GM12865 (cell line): Measurements from ENCODE around the gene DAP3.
"Not testable (repeated sequence)": the region's sequence is repeated elsewhere in the genome, so short reads cannot be mapped to it uniquely, and the experiment has no call there.

ENCODE experiments used
- DNase-seq: peaks from one replicate; pipeline ENCODE4 v3.0.0; 2010; ENCODE audit warnings: low read depth
- H3K4me3 ChIP-seq: 2 replicates; pipeline ENCODE4 v1.5.1; 2011; ENCODE audit warnings: mild to moderate bottlenecking, low read depth, low read length, control low read depth
- CTCF ChIP-seq: IDR thresholded peaks from 2 replicates; pipeline ENCODE4 v1.5.1; 2011; ENCODE audit warnings: low read length, control low read depth, low read depth, inconsistent platforms; ENCODE audit not compliant: insufficient read depth; ENCODE audit errors: missing control alignments

Gene DAP3

GRCh38 chr1:155740995-155741394 lies 52.1 kb downstream of the DAP3 start:
- no peak overlapping the region for H3K4me3 ChIP-seq
- DNase-seq = no peak
- TF ChIP-seq CTCF = no peak

DNA sequence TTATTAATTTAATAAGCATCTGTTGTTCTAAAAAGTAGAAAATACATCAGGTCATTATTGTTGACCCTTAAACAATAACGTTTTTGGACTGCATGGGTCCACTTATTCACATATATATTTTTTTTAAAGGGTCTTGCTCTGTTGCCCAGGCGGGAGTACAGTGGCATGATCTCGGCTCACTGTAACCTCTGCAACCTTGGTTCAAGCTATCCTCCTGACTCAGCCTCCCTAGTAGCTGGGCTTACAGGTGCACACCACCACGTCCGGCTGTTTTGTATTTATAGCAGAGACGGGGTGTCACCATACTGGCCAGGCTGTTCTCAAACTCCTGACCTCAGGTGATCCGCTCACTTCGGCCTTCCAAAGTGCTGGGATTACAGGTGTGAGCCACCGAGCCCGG lies 53.0 kb downstream of the DAP3 start:
- DNase-seq = no peak
- H3K4me3 ChIP-seq = no peak overlapping the region
- no peak for TF ChIP-seq CTCF

DNA sequence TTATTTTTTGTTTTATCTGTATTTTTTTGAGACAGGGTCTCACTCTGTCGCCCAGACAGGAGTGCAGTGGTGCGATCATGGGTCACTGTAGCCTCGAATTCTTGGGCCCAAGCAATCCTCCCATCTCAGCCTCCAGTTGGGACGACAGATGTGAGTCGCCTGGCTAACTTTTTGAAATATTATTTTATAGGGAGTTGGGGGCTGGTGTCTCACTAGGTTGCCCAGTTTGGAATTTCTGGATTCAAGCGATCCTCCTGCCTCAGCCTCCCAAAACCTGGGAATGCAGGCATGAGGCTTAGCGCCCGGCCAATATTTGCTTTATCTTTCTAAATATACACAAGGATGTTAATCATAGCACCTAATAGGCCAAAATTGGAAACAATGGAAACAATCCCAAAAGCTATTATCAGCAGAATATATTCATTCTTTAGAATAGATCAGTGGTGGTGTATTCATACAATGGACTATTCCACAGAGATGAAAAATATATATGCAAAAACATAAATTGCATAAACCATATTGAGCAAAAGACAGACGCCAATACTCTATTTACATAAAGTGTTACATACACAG lies 55.9 kb downstream of the DAP3 start:
- no peak for TF ChIP-seq CTCF
- no peak for DNase-seq
- H3K4me3 ChIP-seq = peak overlapping the region; percentile 84

- peak overlapping the region; percentile 84 for H3K4me3 ChIP-seq
- peak; percentile 99 for DNase-seq
Observed at GRCh38 chr1:155745284-155746228, 56.7 kb downstream of the DAP3 start.

DNA sequence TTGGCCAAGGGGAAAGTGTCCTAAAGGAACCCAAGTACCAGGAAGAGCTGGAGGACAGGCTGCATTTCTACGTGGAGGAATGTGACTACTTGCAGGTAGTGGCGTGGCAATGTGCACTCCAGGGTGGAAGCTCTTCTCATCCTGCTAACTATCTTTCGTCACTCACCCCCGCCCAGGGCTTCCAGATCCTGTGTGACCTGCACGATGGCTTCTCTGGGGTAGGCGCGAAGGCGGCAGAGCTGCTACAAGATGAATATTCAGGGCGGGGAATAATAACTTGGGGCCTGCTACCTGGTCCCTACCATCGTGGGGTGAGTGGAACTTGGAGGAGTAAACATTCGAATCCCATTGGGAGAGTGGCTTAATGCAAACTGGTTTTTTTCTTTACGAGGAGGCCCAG lies 58.7 kb downstream of the DAP3 start:
- DNase-seq, H3K4me3 ChIP-seq: not testable (repeated sequence)

- DNase-seq, H3K4me3 ChIP-seq: not testable (repeated sequence)
Observed at GRCh38 chr1:155748141-155748540, 59.2 kb downstream of the DAP3 start.

DNA sequence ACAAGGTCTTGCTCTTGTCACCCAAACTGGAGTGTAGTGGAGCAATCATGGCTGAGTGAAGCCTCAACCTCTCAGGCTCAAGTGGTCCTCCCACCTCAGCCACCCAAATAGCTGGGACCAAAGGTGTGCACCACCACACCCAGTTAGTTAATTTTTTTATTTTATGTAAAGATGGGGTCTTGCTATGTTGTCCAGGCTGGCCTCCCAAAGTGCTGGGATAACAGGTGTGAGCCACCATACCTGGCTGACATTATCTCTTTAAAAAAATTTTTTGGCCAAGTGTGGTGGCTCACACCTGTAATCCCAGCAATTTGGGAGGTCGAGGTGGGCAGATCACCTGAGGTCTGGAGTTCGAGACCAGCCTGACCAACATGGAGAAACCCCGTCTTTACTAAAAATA lies 70.1 kb downstream of the DAP3 start:
- DNase-seq, H3K4me3 ChIP-seq: not testable (repeated sequence)

DNA sequence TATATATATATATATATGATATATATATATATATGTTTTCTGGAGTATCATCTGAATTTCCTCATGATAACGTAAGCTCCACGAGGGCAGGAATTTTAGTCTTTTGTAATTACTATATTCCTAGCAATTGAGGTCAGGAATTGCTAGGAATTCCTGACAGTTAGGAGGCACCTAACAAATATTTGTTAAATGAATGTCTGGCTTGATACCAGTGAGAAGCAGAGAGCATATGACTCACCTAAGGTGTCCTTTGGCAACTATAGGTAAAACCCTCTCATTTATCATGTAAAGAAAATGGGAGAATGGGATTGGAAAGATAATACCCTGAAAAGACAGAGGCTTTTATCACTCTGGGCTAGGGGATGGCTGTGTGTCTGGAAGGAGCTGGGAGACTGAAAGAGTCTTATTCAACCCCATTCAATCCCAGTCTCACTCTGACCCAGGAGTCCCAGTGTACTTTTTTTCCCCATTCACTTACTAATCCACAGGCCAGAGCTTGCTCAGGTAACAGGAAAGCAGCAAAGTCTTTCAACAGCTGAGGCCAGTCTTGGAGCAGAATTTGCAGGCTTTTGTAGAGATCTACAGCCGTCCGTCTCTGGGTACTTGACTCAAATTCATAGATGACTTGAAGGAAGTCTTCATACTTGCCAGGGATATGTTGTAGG lies 71.2 kb downstream of the DAP3 start:
- no peak overlapping the region for H3K4me3 ChIP-seq
- TF ChIP-seq CTCF = no peak
- no peak for DNase-seq
